IMR-90 (cell line): ENCODE measurements around the gene TEAD1.

Experiments
- CTCF ChIP-seq: conservative IDR thresholded peaks from 2 replicates; pipeline ENCODE4 v1.5.1; 2012; ENCODE audit warnings: mild to moderate bottlenecking, low read depth, low read length, improper control_type of control experiment
- USF2 ChIP-seq: fragments of 150-350 bp; IDR thresholded peaks from 2 replicates; pipeline ENCODE4 v1.6.1; 2017; ENCODE audit warnings: mild to moderate bottlenecking, antibody characterized with exemption, low read length, low read depth

GRCh38 chr11:12673601-12673923, 659 bp upstream of the TEAD1 start:
- TF ChIP-seq CTCF (no peak), USF2 (no peak)
